CD4-positive, alpha-beta memory T cell (primary cell): ENCODE measurements around the gene RGS7BP. TPM values are rescaled to one million over a fixed set of nuclear protein-coding genes. Genes with fewer than 3 reads are reported as not detected.

Experiments
- CTCF ChIA-PET: fragments of 350-600 bp; sonication (Branson Sonifier 250); formaldehyde crosslinking; loops from one replicate; lab custom pipeline; 2021; ENCODE audit warnings: inconsistent platforms; ENCODE audit not compliant: partially characterized antibody; lab: Charles Lee
- POLR2A ChIA-PET: fragments of 350-600 bp; sonication (Branson Sonifier 250); formaldehyde crosslinking; loops from one replicate; lab custom pipeline; 2021; ENCODE audit not compliant: partially characterized antibody; lab: Charles Lee
- DNase-seq, 5 donors: peaks; one replicate each; pipeline versions ENCODE4 v3.0.0 to v3.0.0-alpha.2; 2020 to 2022; ENCODE audit warnings: mixed read lengths in 1 of 5
- H3K27ac ChIP-seq: one replicate; pipeline ENCODE4 v1.7.0; 2013; ENCODE audit warnings: low read depth, low read length
- H3K27me3 ChIP-seq: 2 replicates; pipeline ENCODE4 v1.7.0; 2013; ENCODE audit warnings: mild to moderate bottlenecking, low read length, moderate library complexity; ENCODE audit not compliant: insufficient read depth
- H3K36me3 ChIP-seq: 2 replicates; pipeline ENCODE4 v1.7.0; 2013; ENCODE audit warnings: mild to moderate bottlenecking, low read length, moderate library complexity; ENCODE audit not compliant: insufficient read depth
- H3K4me1 ChIP-seq: 2 replicates; pipeline ENCODE4 v1.7.0; 2013; ENCODE audit warnings: mild to moderate bottlenecking, low read length, moderate library complexity; ENCODE audit not compliant: insufficient read depth
- H3K4me3 ChIP-seq, 2 donors: one replicate each; pipeline ENCODE4 v1.7.0; 2013; ENCODE audit warnings: low read length in 2 of 2, mild to moderate bottlenecking in 1 of 2
- H3K9me3 ChIP-seq, 2 donors: one replicate each; pipeline ENCODE4 v1.7.0; 2013; ENCODE audit warnings: low read length in 2 of 2, control low read depth in 1 of 2; ENCODE audit not compliant: control insufficient read depth in 1 of 2
- H3K27ac Mint-ChIP-seq, 7 donors: one replicate each; pipeline ENCODE4 v1.8.0; 2020 to 2021; ENCODE audit warnings: mixed read lengths in 7 of 7, mild to moderate bottlenecking in 6 of 7, inconsistent platforms in 3 of 7, moderate library complexity in 3 of 7
- H3K27me3 Mint-ChIP-seq, 2 donors: one replicate each; pipeline ENCODE4 v1.8.0; 2020 to 2021; ENCODE audit warnings: mixed read lengths in 2 of 2
- H3K36me3 Mint-ChIP-seq, 2 donors: one replicate each; pipeline ENCODE4 v1.8.0; 2020 to 2021; ENCODE audit warnings: mixed read lengths in 2 of 2, inconsistent platforms in 1 of 2, mild to moderate bottlenecking in 1 of 2
- H3K4me1 Mint-ChIP-seq, 4 donors: one replicate each; pipeline ENCODE4 v1.8.0; 2020 to 2021; ENCODE audit warnings: mixed read lengths in 4 of 4, mild to moderate bottlenecking in 1 of 4
- H3K4me3 Mint-ChIP-seq, 8 donors: one replicate each; pipeline ENCODE4 v1.8.0; 2020 to 2021; ENCODE audit warnings: mixed read lengths in 8 of 8, mild to moderate bottlenecking in 7 of 8, moderate library complexity in 6 of 8, inconsistent platforms in 3 of 8
- H3K9me3 Mint-ChIP-seq, 8 donors: one replicate each; pipeline ENCODE4 v1.8.0; 2020 to 2021; ENCODE audit warnings: mixed read lengths in 8 of 8, mild to moderate bottlenecking in 5 of 8, inconsistent platforms in 3 of 8, moderate library complexity in 1 of 8
- intact Hi-C: fragments of 100-400 bp; cut with micrococcal nuclease; formaldehyde crosslinking; loops from one replicate; pipeline ENCODE4 v1.15.1; 2023
- polyA plus RNA-seq, 2 donors: library from polyadenylated mRNA; unstranded; fragments of 300-500 nt; fragmentation: Illumina TruSeq; gene quantifications; one replicate each; pipeline ENCODE4 v1.2.3, GENCODE V29; 2021
- total RNA-seq, 2 experiments: library from RNA; stranded (reverse); gene quantifications; one replicate each; pipeline ENCODE4 v1.2.3, GENCODE V29; 2021

Gene RGS7BP
- total and polyA plus RNA-seq, 4 experiments from 2014 or later: not detected

DNA sequence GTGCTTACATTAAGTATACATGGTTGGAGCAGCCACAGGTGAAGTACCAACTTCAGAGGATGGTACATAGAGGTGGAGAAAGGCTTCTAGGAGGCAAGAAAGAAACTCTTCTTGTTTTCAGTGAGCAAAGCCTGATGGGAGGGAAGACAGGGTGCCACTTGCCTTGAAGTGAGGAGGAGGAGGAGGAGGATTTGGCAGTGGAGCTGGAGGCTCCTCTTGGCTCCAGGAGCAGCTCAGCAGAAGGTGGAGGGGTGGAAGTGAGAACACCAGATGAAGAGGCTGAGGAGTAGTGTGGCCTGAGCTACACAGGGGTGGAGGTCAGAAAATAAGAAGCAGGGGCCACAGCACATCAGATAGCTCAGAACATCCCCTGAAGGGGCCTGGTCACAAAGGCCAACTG is 93.4 kb downstream of the RGS7BP start:
- no peaks in the 10 kb centered on the region for H3K27me3 ChIP-seq
- no peak overlapping the region for H3K4me3 ChIP-seq
- DNase-seq: no peak
- no peaks in the 10 kb centered on the region for H3K9me3 ChIP-seq
- ChIA-PET POLR2A (no interaction called here), CTCF (interaction anchor here (1.0 kb wide), 1 partner anchor 19 kb away, joined by 3 read pairs; no protein-coding TSS in a partner anchor)
- H3K27me3 Mint-ChIP-seq: peaks cover 0 to 4% of the 10 kb centered on the region in 2 donors
- H3K9me3 Mint-ChIP-seq: no peaks in the 10 kb centered on the region
- intact Hi-C loops: no loop called here
- H3K4me1 ChIP-seq: no peaks in the 10 kb centered on the region
- H3K36me3 Mint-ChIP-seq: no peaks in the 10 kb centered on the region
- H3K4me3 Mint-ChIP-seq: no peak overlapping the region
- H3K27ac ChIP-seq: no peak overlapping the region
- no peaks in the 10 kb centered on the region for H3K36me3 ChIP-seq
- no peaks in the 10 kb centered on the region for H3K4me1 Mint-ChIP-seq
- peak overlapping the region in 1 of 7 donors; percentile 33 for H3K27ac Mint-ChIP-seq

- H3K27me3 Mint-ChIP-seq: peaks cover 4% of the 10 kb centered on the region in 2 donors
- H3K4me3 Mint-ChIP-seq: no peak overlapping the region
- H3K36me3 Mint-ChIP-seq: no peaks in the 10 kb centered on the region
- POLR2A ChIA-PET: no interaction called here
- no peaks in the 10 kb centered on the region for H3K4me1 Mint-ChIP-seq
- no peak overlapping the region for H3K27ac Mint-ChIP-seq
- Histone ChIP-seq H3K36me3 (no peaks in the 10 kb centered on the region), H3K9me3 (no peaks in the 10 kb centered on the region), H3K4me1 (no peaks in the 10 kb centered on the region), H3K27me3 (no peaks in the 10 kb centered on the region), H3K4me3 (no peak overlapping the region), H3K27ac (no peak overlapping the region)
- CTCF ChIA-PET: no interaction called here
- DNase-seq: no peak
- no peaks in the 10 kb centered on the region for H3K9me3 Mint-ChIP-seq
- intact Hi-C loops: no loop called here
These were observed 97.9 kb downstream of the RGS7BP start for GRCh38 chr5:64603676-64604075.

- intact Hi-C loops: no loop called here
- Mint-ChIP-seq H3K4me1 (no peaks in the 10 kb centered on the region), H3K27me3 (peaks cover 4 to 5% of the 10 kb centered on the region in 2 donors), H3K9me3 (no peaks in the 10 kb centered on the region), H3K4me3 (no peak overlapping the region), H3K27ac (no peak overlapping the region), H3K36me3 (no peaks in the 10 kb centered on the region)
- H3K36me3 ChIP-seq: no peaks in the 10 kb centered on the region
- no peaks in the 10 kb centered on the region for H3K4me1 ChIP-seq
- ChIA-PET CTCF (no interaction called here), POLR2A (no interaction called here)
- no peak overlapping the region for H3K4me3 ChIP-seq
- DNase-seq: no peak
- H3K27ac ChIP-seq: no peak overlapping the region
- no peaks in the 10 kb centered on the region for H3K9me3 ChIP-seq
- no peaks in the 10 kb centered on the region for H3K27me3 ChIP-seq
These were observed 101.1 kb downstream of the RGS7BP start for GRCh38 chr5:64606926-64607325.

- H3K9me3 Mint-ChIP-seq: no peaks in the 10 kb centered on the region
- no peaks in the 10 kb centered on the region for H3K4me1 ChIP-seq
- no peaks in the 10 kb centered on the region for H3K9me3 ChIP-seq
- POLR2A ChIA-PET: no interaction called here
- no peaks in the 10 kb centered on the region for H3K4me1 Mint-ChIP-seq
- H3K4me3 ChIP-seq: no peak overlapping the region
- peaks cover 7 to 11% of the 10 kb centered on the region in 2 donors for H3K27me3 Mint-ChIP-seq
- intact Hi-C loops: no loop called here
- no peaks in the 10 kb centered on the region for H3K27me3 ChIP-seq
- H3K36me3 Mint-ChIP-seq: no peaks in the 10 kb centered on the region
- no peaks in the 10 kb centered on the region for H3K36me3 ChIP-seq
- no peak overlapping the region for H3K27ac ChIP-seq
- H3K4me3 Mint-ChIP-seq: no peak overlapping the region
- no peak for DNase-seq
- H3K27ac Mint-ChIP-seq: no peak overlapping the region
- CTCF ChIA-PET: interaction anchor here (0.8 kb wide), 1 partner anchor 13 kb away, joined by 3 read pairs; no protein-coding TSS in a partner anchor
These were observed 106.6 kb downstream of the RGS7BP start for GRCh38 chr5:64612344-64612961.

- Mint-ChIP-seq H3K4me3 (no peak overlapping the region), H3K4me1 (no peaks in the 10 kb centered on the region), H3K27ac (no peak overlapping the region), H3K9me3 (no peaks in the 10 kb centered on the region), H3K36me3 (no peaks in the 10 kb centered on the region), H3K27me3 (peaks cover 3 to 15% of the 10 kb centered on the region in 2 donors)
- Histone ChIP-seq H3K4me3 (no peak overlapping the region), H3K9me3 (no peaks in the 10 kb centered on the region), H3K4me1 (no peaks in the 10 kb centered on the region), H3K36me3 (no peaks in the 10 kb centered on the region), H3K27ac (no peak overlapping the region), H3K27me3 (no peaks in the 10 kb centered on the region)
- intact Hi-C loops: no loop called here
- POLR2A ChIA-PET: no interaction called here
- no peak for DNase-seq
- CTCF ChIA-PET: interaction anchor here (1.5 kb wide), 1 partner anchor 18 kb away, joined by 5 read pairs; no protein-coding TSS in a partner anchor
These were observed 110.1 kb downstream of the RGS7BP start for GRCh38 chr5:64615895-64616294.

DNA sequence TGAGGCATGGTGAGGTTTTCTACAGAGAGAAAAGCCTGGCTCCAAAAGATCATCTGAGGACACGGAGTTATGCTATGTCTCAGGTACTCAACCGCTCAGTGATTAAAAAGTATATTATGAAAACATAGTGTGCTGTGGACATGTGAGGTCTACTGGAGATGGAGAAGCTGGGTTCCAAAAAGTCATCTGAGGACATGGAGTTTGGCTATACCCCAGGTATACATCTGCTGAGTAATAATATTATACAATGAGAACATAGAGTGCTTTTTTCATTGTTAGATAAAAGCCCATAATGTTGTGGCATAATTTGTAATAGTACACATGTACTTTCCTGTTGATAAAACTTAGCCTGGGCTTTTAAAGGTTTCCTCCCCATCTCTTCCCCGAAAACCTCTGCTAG is 113.8 kb downstream of the RGS7BP start:
- CTCF ChIA-PET: no interaction called here
- peaks cover 9 to 24% of the 10 kb centered on the region in 2 donors for H3K27me3 Mint-ChIP-seq
- POLR2A ChIA-PET: no interaction called here

DNA sequence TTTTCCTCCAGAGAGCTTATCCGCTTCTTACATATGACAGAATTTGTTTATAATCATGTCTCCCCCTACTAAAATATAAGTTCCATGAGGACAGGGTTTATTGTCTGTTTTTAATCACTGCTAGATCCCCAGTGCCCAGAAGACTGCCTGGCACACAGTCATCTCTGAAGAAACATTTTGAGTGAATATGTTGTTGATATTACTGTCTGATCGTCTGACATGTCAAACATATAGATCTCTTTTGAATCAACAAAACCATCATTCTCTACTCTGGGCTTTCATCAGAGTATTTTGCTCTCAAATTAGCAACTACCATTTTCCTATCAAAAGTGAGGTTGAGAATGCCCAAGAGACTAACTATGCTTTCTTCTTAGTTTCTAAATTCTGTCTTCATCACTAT is 117.2 kb downstream of the RGS7BP start:
- H3K27me3 Mint-ChIP-seq: peaks cover 17 to 28% of the 10 kb centered on the region in 2 donors
- no peak overlapping the region for H3K27ac ChIP-seq

More for the DNA sequence above, 113.8 kb downstream of the RGS7BP start:
- Mint-ChIP-seq H3K36me3 (no peaks in the 10 kb centered on the region), H3K4me1 (no peaks in the 10 kb centered on the region), H3K27ac (no peak overlapping the region), H3K4me3 (no peak overlapping the region), H3K9me3 (no peaks in the 10 kb centered on the region)
- H3K27me3 ChIP-seq: no peaks in the 10 kb centered on the region
- no peak for DNase-seq
- H3K4me3 ChIP-seq: no peak overlapping the region
- H3K27ac ChIP-seq: no peak overlapping the region
- H3K9me3 ChIP-seq: no peaks in the 10 kb centered on the region
- intact Hi-C loops: no loop called here
- H3K36me3 ChIP-seq: no peaks in the 10 kb centered on the region
- no peaks in the 10 kb centered on the region for H3K4me1 ChIP-seq

More for the DNA sequence above, 117.2 kb downstream of the RGS7BP start:
- intact Hi-C loops: no loop called here
- no peaks in the 10 kb centered on the region for H3K36me3 Mint-ChIP-seq
- no peaks in the 10 kb centered on the region for H3K36me3 ChIP-seq
- no peak overlapping the region for H3K4me3 Mint-ChIP-seq
- H3K4me1 ChIP-seq: no peaks in the 10 kb centered on the region
- no peak overlapping the region for H3K4me3 ChIP-seq
- no peak overlapping the region for H3K27ac Mint-ChIP-seq
- POLR2A ChIA-PET: no interaction called here
- no peaks in the 10 kb centered on the region for H3K9me3 ChIP-seq
- DNase-seq: no peak
- H3K27me3 ChIP-seq: no peaks in the 10 kb centered on the region
- no peaks in the 10 kb centered on the region for H3K4me1 Mint-ChIP-seq
- CTCF ChIA-PET: interaction anchor here (1.1 kb wide), 1 partner anchor 12 kb away, joined by 3 read pairs; no protein-coding TSS in a partner anchor
- peaks cover 0 to 4% (median 0%) of the 10 kb centered on the region in 8 donors for H3K9me3 Mint-ChIP-seq
